Kidney (tissue), 14 donors: ENCODE measurements around the gene UBE2U. TPM values are rescaled to one million over a fixed set of nuclear protein-coding genes. Genes with fewer than 3 reads are reported as not detected.
"Not testable (repeated sequence)": the region's sequence is repeated elsewhere in the genome, so short reads cannot be mapped to it uniquely, and the experiment has no call there.

Experiments used
- DNase-seq, 5 donors: peaks; one replicate each; pipeline ENCODE4 v3.0.0-alpha.2; 2013 to 2020
- FAIRE-seq: peaks from 2 replicates; lab custom pipeline; 2012; peaks lifted over from hg19 to GRCh38; lab: Jason Lieb, UNC
- H3K27ac ChIP-seq, 2 donors: one replicate each; pipeline ENCODE4 v1.7.0; 2013; ENCODE audit warnings: low read depth in 2 of 2, low read length in 2 of 2, inconsistent platforms in 1 of 2
- H3K27me3 ChIP-seq: one replicate; pipeline ENCODE4 v1.7.1; 2013; ENCODE audit warnings: low read length, inconsistent platforms; ENCODE audit not compliant: control insufficient read depth, insufficient read depth
- H3K36me3 ChIP-seq, 3 donors: one replicate each; pipeline versions ENCODE4 v1.7.0 to v1.7.1; 2013; ENCODE audit warnings: low read length in 3 of 3, control low read depth in 1 of 3, inconsistent platforms in 1 of 3; ENCODE audit not compliant: insufficient read depth in 3 of 3, control insufficient read depth in 2 of 3
- H3K4me1 ChIP-seq, 3 donors: one replicate each; pipeline versions ENCODE4 v1.7.0 to v1.7.1; 2013; ENCODE audit warnings: low read length in 3 of 3, inconsistent platforms in 1 of 3, low read depth in 1 of 3; ENCODE audit not compliant: control insufficient read depth in 2 of 3, insufficient read depth in 2 of 3
- H3K4me3 ChIP-seq, 3 donors: one replicate each; pipeline versions ENCODE4 v1.7.0 to v1.8.1; 2013; ENCODE audit warnings: low read length in 3 of 3, control low read depth in 1 of 3, inconsistent platforms in 1 of 3
- H3K9ac ChIP-seq, 3 donors: one replicate each; pipeline versions ENCODE4 v1.7.0 to v1.7.1; 2013; ENCODE audit warnings: low read length in 3 of 3, control low read depth in 1 of 3, inconsistent platforms in 1 of 3
- H3K9me3 ChIP-seq, 3 donors: one replicate each; pipeline versions ENCODE4 v1.7.0 to v1.7.1; 2013; ENCODE audit warnings: low read length in 3 of 3, control low read depth in 1 of 3, inconsistent platforms in 1 of 3; ENCODE audit not compliant: control insufficient read depth in 2 of 3, insufficient read depth in 1 of 3
- CTCF ChIP-seq: IDR thresholded peaks from 3 replicates; pipeline ENCODE4 v1.5.1; 2012; ENCODE audit warnings: mild to moderate bottlenecking, moderate library complexity, borderline replicate concordance; ENCODE audit not compliant: insufficient read depth; ENCODE audit errors: extremely low read depth
- intact Hi-C: fragments of 100-400 bp; cut with DNase I; formaldehyde crosslinking; loops from one replicate; pipeline ENCODE4 v1.11.1; 2022
- polyA plus RNA-seq: library from polyadenylated mRNA; stranded (reverse); fragments of 350-450 nt; fragmentation: Illumina TruSeq; extraction: RNeasy Lipid Tissue Mini Kit (QIAGEN cat#74804); gene quantifications from one replicate; pipeline ENCODE4 v1.2.3, GENCODE V29; 2014; ENCODE audit warnings: low read depth, low replicate concordance; ENCODE audit not compliant: insufficient read depth
- total RNA-seq: library from RNA; stranded (reverse); fragmentation: NEBNext Ultra II Directional; extraction: Animal tissue kit (Norgen Biotek cat#: 25700); gene quantifications from one replicate; pipeline ENCODE4 v1.2.1, GENCODE V29; 2021
- donor health status: control.
- donor health status: control.
- donor health status: control.
- donor health status: control.
- donor health status: control.
- donor health status: DM: yes; HTN: yes; CAD: no.
- donor health status: Normal renal cell carcinoma (clear cell type).

The UBE2U gene
- total and polyA plus RNA-seq, 2 donors from 2014 or later = not detected

DNA sequence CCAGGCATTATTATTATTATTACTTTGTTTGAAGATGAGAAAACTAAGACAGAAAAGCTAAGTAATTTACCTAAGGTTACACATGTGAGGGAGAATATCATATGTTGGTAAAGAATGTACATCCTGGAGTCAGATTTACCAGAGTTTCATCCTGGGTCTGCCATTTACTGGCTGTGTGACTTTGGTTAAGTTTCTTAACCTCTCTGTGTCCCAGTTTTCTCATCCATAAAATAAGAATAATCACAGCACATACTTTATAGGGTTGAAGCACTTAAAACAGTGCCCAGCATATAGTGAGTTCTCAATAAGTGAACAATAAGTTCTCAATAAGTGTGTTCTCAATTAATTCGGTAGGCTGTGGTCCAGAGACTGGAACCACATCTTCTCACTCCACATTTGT lies 32.5 kb downstream of the UBE2U start:
- DNase-seq (no peak), FAIRE-seq (no peak)
- intact Hi-C loops = no loop called here
- no peak overlapping the region for H3K27ac ChIP-seq
- H3K4me1 ChIP-seq = no peaks in the 10 kb centered on the region
- H3K27me3 ChIP-seq = no peaks in the 10 kb centered on the region
- H3K36me3 ChIP-seq = no peaks in the 10 kb centered on the region
- TF ChIP-seq CTCF = no peak
- H3K4me3 ChIP-seq = no peak overlapping the region
- H3K9ac ChIP-seq = no peak overlapping the region
- H3K9me3 ChIP-seq = no peaks in the 10 kb centered on the region

- no peak for TF ChIP-seq CTCF
- intact Hi-C loops = no loop called here
- H3K27me3 ChIP-seq = no peaks in the 10 kb centered on the region
- H3K36me3 ChIP-seq = no peaks in the 10 kb centered on the region
- no peaks in the 10 kb centered on the region for H3K4me1 ChIP-seq
- no peak overlapping the region for H3K27ac ChIP-seq
- no peak overlapping the region for H3K9ac ChIP-seq
- FAIRE-seq (no peak), DNase-seq (no peak)
- no peak overlapping the region for H3K4me3 ChIP-seq
- H3K9me3 ChIP-seq = no peaks in the 10 kb centered on the region
Measured at GRCh38 chr1:64236541-64236954, 33.1 kb downstream of the UBE2U start.

- H3K27me3 ChIP-seq, H3K4me1 ChIP-seq, H3K4me3 ChIP-seq, H3K9me3 ChIP-seq, FAIRE-seq, H3K36me3 ChIP-seq, H3K9ac ChIP-seq, DNase-seq, H3K27ac ChIP-seq, intact Hi-C loops: not testable (repeated sequence)
Measured at GRCh38 chr1:64239519-64239918, 36.1 kb downstream of the UBE2U start.

GRCh38 chr1:64240206-64240605 lies 36.8 kb downstream of the UBE2U start:
- Histone ChIP-seq H3K36me3 (no peaks in the 10 kb centered on the region), H3K9me3 (no peaks in the 10 kb centered on the region), H3K9ac (no peak overlapping the region), H3K4me3 (no peak overlapping the region), H3K27ac (no peak overlapping the region), H3K4me1 (peaks cover 0 to 3% (median 0%) of the 10 kb centered on the region in 3 donors), H3K27me3 (no peaks in the 10 kb centered on the region)
- TF ChIP-seq CTCF = no peak
- no peak for FAIRE-seq
- peak in 1 of 5 donors; percentile 45 for DNase-seq
- intact Hi-C loops = loop anchor here (5.0 to 10.0 kb wide), 2 partner anchors 565 to 623 kb away; no protein-coding TSS in a partner anchor
